IPS DF 6.9 (cell line): ENCODE results near the gene E2F4.
A peak's percentile ranks its signal among the peaks of the same experiment; 100 is the strongest.

Source experiments
- DNase-seq: peaks from one replicate; pipeline ENCODE4 v3.0.0-alpha.2; 2013; ENCODE audit warnings: low read depth, low spot score
- H3K27ac ChIP-seq: one replicate; pipeline ENCODE4 v1.5.1; 2013; ENCODE audit warnings: low read length, control low read depth
- H3K27me3 ChIP-seq: 2 replicates; pipeline ENCODE4 v1.6.1; 2013; ENCODE audit warnings: mild to moderate bottlenecking, low read length; ENCODE audit not compliant: control insufficient read depth, insufficient read depth
- H3K36me3 ChIP-seq: 2 replicates; pipeline ENCODE4 v1.6.1; 2013; ENCODE audit warnings: low read length; ENCODE audit not compliant: control insufficient read depth, insufficient read depth
- H3K4me1 ChIP-seq: 2 replicates; pipeline ENCODE4 v1.6.1; 2013; ENCODE audit warnings: low read length; ENCODE audit not compliant: control insufficient read depth, insufficient read depth
- H3K4me3 ChIP-seq: 2 replicates; pipeline ENCODE4 v1.5.1; 2013; ENCODE audit warnings: mild to moderate bottlenecking, low read length
- H3K9me3 ChIP-seq: 2 replicates; pipeline ENCODE4 v1.6.1; 2013; ENCODE audit warnings: low read length, inconsistent platforms; ENCODE audit not compliant: control insufficient read depth, insufficient read depth
- WGBS: extraction: QIAGEN DNeasy Blood & Tissue Kit; methylation state at CpG from one replicate; pipeline ENCODE4 v1.1.7; 2013; ENCODE audit warnings: mixed read lengths, missing lambda C conversion rate; ENCODE audit not compliant: insufficient read length, insufficient coverage; 5-methylcytosine and 5-hydroxymethylcytosine counted together

E2F4 gene

GRCh38 chr16:67158637-67159600, 33.0 kb upstream of the E2F4 start:
- no CpG with 5 or more reads among the region's 34 CpGs for WGBS
- H3K4me1 ChIP-seq: peaks cover 7% of the 10 kb centered on the region; the same call in 1 of the 2 replicates
- no peak for DNase-seq
- H3K27me3 ChIP-seq: peaks cover 91% of the 10 kb centered on the region
- peak overlapping the region; percentile 38; the same call in 1 of the 2 replicates for H3K4me3 ChIP-seq
- H3K9me3 ChIP-seq: no peaks in the 10 kb centered on the region
- H3K27ac ChIP-seq: no peak overlapping the region
- H3K36me3 ChIP-seq: no peaks in the 10 kb centered on the region

GRCh38 chr16:67161595-67162058, 30.3 kb upstream of the E2F4 start:
- Histone ChIP-seq H3K27me3 (peaks cover 93% of the 10 kb centered on the region), H3K9me3 (no peaks in the 10 kb centered on the region), H3K4me3 (no peak overlapping the region), H3K36me3 (no peaks in the 10 kb centered on the region; the same call in 1 of the 2 replicates), H3K4me1 (peaks cover 10% of the 10 kb centered on the region), H3K27ac (no peak overlapping the region)
- no peak for DNase-seq
- WGBS: no CpG with 5 or more reads among the region's 25 CpGs

GRCh38 chr16:67162506-67163163, 29.3 kb upstream of the E2F4 start:
- Histone ChIP-seq H3K9me3 (no peaks in the 10 kb centered on the region), H3K27me3 (peaks cover 93% of the 10 kb centered on the region), H3K27ac (no peak overlapping the region), H3K4me3 (peak overlapping the region; percentile 24; the same call in 1 of the 2 replicates), H3K4me1 (peaks cover 10% of the 10 kb centered on the region), H3K36me3 (no peaks in the 10 kb centered on the region; the same call in 1 of the 2 replicates)
- DNase-seq: no peak
- WGBS: no CpG with 5 or more reads among the region's 44 CpGs

GRCh38 chr16:67163164-67163998, 28.6 kb upstream of the E2F4 start:
- no peaks in the 10 kb centered on the region; the same call in 1 of the 2 replicates for H3K36me3 ChIP-seq

GRCh38 chr16:67163999-67164558, 27.9 kb upstream of the E2F4 start:
- Histone ChIP-seq H3K27me3 (peaks cover 92% of the 10 kb centered on the region), H3K4me1 (peaks cover 10% of the 10 kb centered on the region), H3K27ac (no peak overlapping the region), H3K9me3 (no peaks in the 10 kb centered on the region), H3K36me3 (no peaks in the 10 kb centered on the region; the same call in 1 of the 2 replicates), H3K4me3 (0 out of 2 replicates have a peak overlapping the region, but pooled peaks have one; percentile 3)
- no peak for DNase-seq
- no CpG with 5 or more reads among the region's 34 CpGs for WGBS

More at GRCh38 chr16:67163164-67163998, 28.6 kb upstream of the E2F4 start:
- Histone ChIP-seq H3K9me3 (no peaks in the 10 kb centered on the region), H3K4me3 (peak overlapping the region; percentile 24; the same call in 1 of the 2 replicates), H3K27ac (no peak overlapping the region), H3K4me1 (peaks cover 10% of the 10 kb centered on the region), H3K27me3 (peaks cover 92% of the 10 kb centered on the region)
- DNase-seq: no peak
- WGBS: no CpG with 5 or more reads among the region's 99 CpGs

- Histone ChIP-seq H3K4me1 (peaks cover 10% of the 10 kb centered on the region), H3K9me3 (no peaks in the 10 kb centered on the region), H3K4me3 (peak within 1 kb of the TSS; percentile 21; the same call in 1 of the 2 replicates), H3K36me3 (no peaks in the 10 kb centered on the region; the same call in 1 of the 2 replicates), H3K27me3 (peaks cover 90% of the 10 kb centered on the region), H3K27ac (no peak within 1 kb of the TSS)
- no CpG with 5 or more reads among the region's 41 CpGs for WGBS
- no peak for DNase-seq
Measured at GRCh38 chr16:67164599-67165061, 27.3 kb upstream of the E2F4 start, which contains the start of gene HSF4. Gene HSF4, plus strand, starts transcription at chr16:67164745. Its CDS starts 67 bp downstream, at chr16:67164812.

- no peak overlapping the region for H3K27ac ChIP-seq
- H3K9me3 ChIP-seq: no peaks in the 10 kb centered on the region
- WGBS: no CpG with 5 or more reads among the region's 85 CpGs
- H3K36me3 ChIP-seq: no peaks in the 10 kb centered on the region; the same call in 1 of the 2 replicates
- H3K27me3 ChIP-seq: peaks cover 86% of the 10 kb centered on the region
- peaks cover 10% of the 10 kb centered on the region for H3K4me1 ChIP-seq
- DNase-seq: no peak
- H3K4me3 ChIP-seq: peak overlapping the region; percentile 21; the same call in 1 of the 2 replicates
Measured at GRCh38 chr16:67165121-67166078, 26.6 kb upstream of the E2F4 start.

- peaks cover 84% of the 10 kb centered on the region for H3K27me3 ChIP-seq
- no CpG with 5 or more reads among the region's 18 CpGs for WGBS
- peaks cover 12% of the 10 kb centered on the region for H3K4me1 ChIP-seq
- no peak for DNase-seq
- no peaks in the 10 kb centered on the region for H3K9me3 ChIP-seq
- H3K36me3 ChIP-seq: no peaks in the 10 kb centered on the region; the same call in 1 of the 2 replicates
- H3K27ac ChIP-seq: no peak overlapping the region
- H3K4me3 ChIP-seq: no peak overlapping the region
Measured at GRCh38 chr16:67166110-67166547, 25.8 kb upstream of the E2F4 start.
